ENCODE measurements around the gene KIAA1755.

KIAA1755 gene

DNA sequence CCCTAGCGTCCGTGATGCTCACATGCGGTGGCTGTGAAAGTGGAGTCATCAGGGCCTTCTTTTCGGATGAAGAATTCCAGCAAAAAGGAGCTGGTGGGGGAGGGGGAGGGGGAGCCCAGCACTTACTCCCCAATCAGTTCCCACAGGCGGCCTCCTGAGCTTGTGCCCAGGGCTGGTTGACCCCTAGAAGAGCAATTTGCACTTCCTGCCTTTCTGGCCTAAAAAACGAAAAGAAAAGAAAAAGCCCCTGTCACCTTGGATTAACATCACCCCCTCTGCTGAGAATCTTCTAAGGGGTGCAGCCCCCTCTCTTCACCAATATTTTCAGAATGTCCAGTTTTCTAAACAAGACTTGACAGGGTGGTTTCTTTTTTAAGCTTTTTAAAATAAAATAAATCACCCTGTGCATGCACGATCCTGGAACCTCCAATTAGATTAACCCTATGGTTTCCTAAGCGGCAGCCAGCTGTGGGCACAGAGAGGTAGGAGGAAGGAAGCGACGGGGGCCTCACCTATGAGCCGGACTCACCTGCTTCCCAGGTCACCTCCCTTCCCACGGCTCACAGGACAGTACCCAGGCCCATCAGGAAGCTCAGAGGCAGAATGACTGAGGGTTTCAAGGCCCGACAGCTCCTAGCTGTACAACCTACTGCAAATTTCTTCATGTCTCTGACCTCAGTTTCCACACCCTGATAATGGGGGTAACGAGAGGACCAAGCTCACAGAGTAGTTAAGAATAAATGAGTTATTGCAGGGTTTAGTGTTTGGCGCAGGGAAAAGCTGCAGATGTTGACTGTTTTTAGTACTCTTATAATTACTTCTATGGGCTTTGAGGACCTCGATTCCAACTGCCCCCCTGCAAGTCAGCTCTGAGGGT is 85.0 kb downstream of the KIAA1755 start:
- DNase-seq (ENCODE audit: low spot score in 2 of 2): no peak
- H3K4me3 ChIP-seq: no peak overlapping the region
- H3K4me1 ChIP-seq: no peaks in the 10 kb centered on the region
- no peaks in the 10 kb centered on the region for H3K27me3 ChIP-seq (ENCODE audit: low read depth)
- H3K9me3 ChIP-seq: no peaks in the 10 kb centered on the region
- H3K36me3 ChIP-seq (replicated peaks): no peaks in the 10 kb centered on the region
- in situ Hi-C loops (cut with MboI; ENCODE audit: low sequenced_read_pairs): no loop called here

DNA sequence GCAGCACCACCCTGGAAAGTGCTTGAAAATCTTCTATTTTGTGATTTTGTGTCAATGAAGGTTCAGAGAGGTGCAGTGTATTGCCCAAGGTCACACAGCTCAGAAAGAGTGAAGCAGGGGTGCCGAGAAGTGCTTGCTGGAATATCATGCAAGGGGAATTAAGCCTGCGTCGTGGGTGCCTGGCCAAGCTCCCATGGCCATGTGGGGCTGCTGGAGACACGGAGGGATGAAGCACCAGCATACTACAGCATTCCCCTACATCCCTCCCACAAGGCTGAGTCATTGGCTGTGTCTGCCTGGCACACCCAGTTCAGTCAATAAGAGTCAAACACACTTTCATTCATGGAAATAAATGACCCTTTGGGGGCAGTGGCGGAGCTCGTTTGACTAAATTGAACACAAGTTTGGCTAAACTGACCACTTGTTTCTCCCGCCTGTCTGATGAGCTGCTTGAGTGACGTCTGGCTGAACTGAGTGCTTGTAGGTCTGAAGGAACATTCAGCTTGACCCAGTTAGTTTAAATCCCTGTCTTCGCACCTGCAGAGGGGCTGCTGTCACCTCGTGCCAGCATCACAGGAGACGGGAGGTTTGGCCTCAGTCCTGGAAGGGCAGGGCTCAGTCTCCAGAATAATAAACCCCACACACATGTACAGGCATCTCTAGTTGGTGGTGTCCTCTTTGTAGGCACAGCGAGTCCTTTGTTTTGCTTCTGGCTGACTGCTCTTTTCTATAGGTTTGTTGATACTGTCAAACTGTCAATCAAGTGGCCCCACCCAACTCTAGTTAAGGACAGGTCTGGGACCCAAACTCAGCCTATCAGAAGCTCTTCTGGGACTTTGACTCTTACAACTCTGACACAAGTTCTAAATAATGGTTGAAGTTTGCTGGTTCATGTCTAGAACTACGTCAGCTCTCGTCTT is 87.0 kb downstream of the KIAA1755 start:
- Histone ChIP-seq H3K4me3 (no peak overlapping the region), H3K4me1 (no peaks in the 10 kb centered on the region), H3K36me3 (replicated peaks) (no peaks in the 10 kb centered on the region), H3K9me3 (no peaks in the 10 kb centered on the region), H3K27me3 (ENCODE audit: low read depth) (no peaks in the 10 kb centered on the region)
- in situ Hi-C loops (cut with MboI; ENCODE audit: low sequenced_read_pairs): loop anchor here (25.0 kb wide), 1 partner anchor 111 kb away; no protein-coding TSS in a partner anchor
- DNase-seq (ENCODE audit: low spot score in 2 of 2): peak; percentile 16 to 35

DNA sequence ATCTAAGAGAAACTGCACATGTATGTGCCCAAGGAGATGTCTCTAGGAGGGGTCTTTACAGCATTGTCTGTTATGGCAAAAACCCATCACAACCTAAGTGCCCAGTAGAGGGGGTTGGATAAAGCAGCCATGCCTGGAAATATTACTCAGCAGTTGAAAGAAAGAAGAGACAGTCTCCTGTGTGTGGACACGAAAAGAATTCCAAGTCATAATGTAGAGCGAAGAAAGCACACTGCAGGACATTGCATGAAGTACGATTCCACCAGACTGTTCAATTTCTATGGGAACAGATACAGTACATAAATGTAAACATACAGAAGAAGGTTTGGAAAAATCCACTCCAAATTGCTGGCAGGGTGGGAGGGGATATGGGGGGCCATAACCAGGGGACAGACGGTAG is 88.1 kb downstream of the KIAA1755 start:
- no peak for DNase-seq (ENCODE audit: low spot score in 2 of 2)
- in situ Hi-C loops (cut with MboI; ENCODE audit: low sequenced_read_pairs): loop anchor here (25.0 kb wide), 1 partner anchor 110 kb away; no protein-coding TSS in a partner anchor
- H3K9me3 ChIP-seq: no peaks in the 10 kb centered on the region
- no peak overlapping the region for H3K4me3 ChIP-seq
- H3K36me3 ChIP-seq (replicated peaks): no peaks in the 10 kb centered on the region
- no peaks in the 10 kb centered on the region for H3K4me1 ChIP-seq
- no peaks in the 10 kb centered on the region for H3K27me3 ChIP-seq (ENCODE audit: low read depth)

DNA sequence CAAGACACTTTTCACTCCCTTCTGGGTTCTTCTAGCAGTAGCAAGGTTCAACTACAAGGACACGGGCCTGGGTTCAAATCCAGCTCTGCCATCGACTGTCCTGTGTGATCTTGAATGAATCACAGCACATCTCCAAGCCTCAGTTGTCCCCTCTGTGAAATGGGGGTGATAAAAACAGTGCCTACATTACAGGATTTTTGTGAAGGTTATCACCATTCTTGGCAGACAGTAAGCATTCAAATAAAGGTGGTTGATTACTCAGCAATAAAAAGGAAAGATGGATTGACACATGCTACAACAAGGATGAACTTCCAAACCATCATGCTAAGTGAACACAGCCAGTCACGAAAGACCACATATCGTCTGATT is 88.9 kb downstream of the KIAA1755 start:
- in situ Hi-C loops (cut with MboI; ENCODE audit: low sequenced_read_pairs): loop anchor here (25.0 kb wide), 1 partner anchor 109 kb away; no protein-coding TSS in a partner anchor
- Histone ChIP-seq H3K9me3 (no peaks in the 10 kb centered on the region), H3K4me1 (no peaks in the 10 kb centered on the region), H3K4me3 (no peak overlapping the region), H3K27me3 (ENCODE audit: low read depth) (no peaks in the 10 kb centered on the region), H3K36me3 (replicated peaks) (no peaks in the 10 kb centered on the region)
- DNase-seq (ENCODE audit: low spot score in 2 of 2): no peak

DNA sequence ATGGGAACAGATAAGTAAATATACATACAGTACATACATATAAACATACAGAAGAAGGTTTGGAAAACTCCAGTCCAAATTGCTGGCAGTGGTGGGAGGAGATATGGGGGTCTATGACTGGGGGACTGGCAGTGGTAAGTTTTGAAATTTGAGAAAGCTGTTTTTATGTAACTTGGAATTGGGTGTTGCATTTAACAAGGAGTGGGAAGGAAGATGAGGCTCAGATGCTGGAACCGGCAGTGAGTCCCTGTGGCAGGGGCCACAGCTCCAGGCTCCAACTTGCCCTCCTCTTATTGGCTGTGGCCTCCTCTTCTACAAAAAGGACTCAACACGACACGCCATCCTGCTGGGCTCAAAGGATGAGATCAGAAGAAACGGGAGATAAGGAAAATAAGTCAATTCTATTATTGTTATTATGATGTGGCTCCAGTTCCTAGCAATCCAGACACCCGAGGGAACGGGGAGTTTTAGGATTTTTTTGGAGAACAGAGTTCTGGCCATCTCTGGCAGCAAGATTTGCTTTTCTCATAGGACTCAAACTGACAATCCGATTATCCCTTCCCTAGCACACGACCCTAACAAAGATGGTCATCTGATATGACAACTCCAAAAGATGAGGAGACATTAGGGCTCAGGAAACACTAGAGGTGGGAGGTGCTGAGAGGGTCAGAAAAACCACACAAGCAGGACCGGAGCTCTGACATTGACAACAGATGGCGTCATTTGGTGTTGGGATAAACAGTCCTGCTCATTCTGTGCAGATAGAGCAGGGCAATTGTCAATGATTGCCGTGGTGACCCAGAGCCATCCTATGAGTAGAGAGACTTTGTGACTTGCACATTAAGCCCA is 89.5 kb downstream of the KIAA1755 start:
- in situ Hi-C loops (cut with MboI; ENCODE audit: low sequenced_read_pairs): loop anchor here (25.0 kb wide), 1 partner anchor 109 kb away; no protein-coding TSS in a partner anchor
- Histone ChIP-seq H3K27me3 (ENCODE audit: low read depth) (no peaks in the 10 kb centered on the region), H3K9me3 (no peaks in the 10 kb centered on the region), H3K36me3 (replicated peaks) (no peaks in the 10 kb centered on the region), H3K4me3 (no peak overlapping the region), H3K4me1 (no peaks in the 10 kb centered on the region)
- DNase-seq (ENCODE audit: low spot score in 2 of 2): no peak

DNA sequence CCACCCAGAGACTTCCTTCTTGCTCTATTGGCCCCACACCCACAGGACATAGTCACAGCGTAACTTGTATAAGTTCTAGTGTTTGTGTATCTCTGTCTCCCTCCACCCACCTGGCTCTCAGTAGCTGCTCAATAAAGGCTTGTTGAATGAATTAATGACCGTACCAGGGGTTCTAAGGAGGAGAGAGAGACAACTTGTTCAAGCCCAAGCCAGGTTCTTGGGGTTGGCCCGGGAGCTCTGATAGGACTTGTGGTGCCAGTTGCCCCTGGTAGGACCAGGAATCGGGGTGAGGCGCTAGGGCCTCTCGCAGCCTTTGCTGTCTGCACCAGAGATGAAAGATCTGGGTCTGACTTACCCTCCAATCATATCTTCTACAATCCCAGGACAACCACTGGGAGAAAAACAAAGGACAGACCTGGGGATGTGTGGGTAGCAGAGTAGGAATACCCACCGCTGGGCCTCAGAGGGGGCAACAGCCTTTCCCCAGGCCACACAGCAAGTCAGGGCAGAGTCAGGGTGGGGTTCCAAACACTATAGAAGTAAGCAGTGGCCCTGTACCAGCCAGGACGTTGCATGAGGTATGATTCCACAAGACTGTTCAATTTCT is 90.2 kb downstream of the KIAA1755 start:
- DNase-seq (ENCODE audit: low spot score in 2 of 2): no peak
- no peak overlapping the region for H3K4me3 ChIP-seq
- in situ Hi-C loops (cut with MboI; ENCODE audit: low sequenced_read_pairs): loop anchor here (25.0 kb wide), 1 partner anchor 108 kb away; no protein-coding TSS in a partner anchor
- no peaks in the 10 kb centered on the region for H3K36me3 ChIP-seq (replicated peaks)
- H3K4me1 ChIP-seq: no peaks in the 10 kb centered on the region
- no peaks in the 10 kb centered on the region for H3K9me3 ChIP-seq
- H3K27me3 ChIP-seq (ENCODE audit: low read depth): no peaks in the 10 kb centered on the region

DNA sequence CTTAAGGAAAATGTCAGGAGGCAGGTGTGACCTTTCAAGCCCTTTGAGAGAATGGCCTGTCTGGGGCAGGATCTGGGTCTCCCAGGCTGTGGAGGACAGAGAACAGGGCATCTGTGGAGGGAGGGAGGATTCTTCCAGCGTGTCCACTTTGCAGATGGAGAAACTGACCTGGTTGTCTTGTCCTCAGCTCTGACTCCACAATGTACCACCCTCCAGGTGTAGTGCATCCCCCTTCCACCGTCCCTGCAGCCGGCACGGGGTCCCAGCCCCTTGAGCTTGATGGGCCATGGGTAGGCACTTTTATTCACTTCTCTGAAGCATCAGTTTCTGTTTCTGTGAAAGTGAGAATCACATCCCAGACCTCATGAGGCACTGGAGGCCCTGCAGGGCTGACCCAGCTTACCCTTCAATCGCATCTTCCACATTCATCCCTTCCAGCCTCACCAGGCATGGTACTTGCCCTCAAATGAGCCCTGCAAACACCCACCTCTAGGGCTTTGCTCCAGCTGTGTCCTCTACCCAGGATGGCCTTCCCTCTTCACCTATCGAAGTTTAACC is 90.8 kb downstream of the KIAA1755 start:
- H3K4me3 ChIP-seq: no peak overlapping the region
- no peaks in the 10 kb centered on the region; the same call in 1 of the 2 replicates for H3K4me1 ChIP-seq
- no peaks in the 10 kb centered on the region for H3K9me3 ChIP-seq
- H3K36me3 ChIP-seq (replicated peaks): no peaks in the 10 kb centered on the region
- DNase-seq (ENCODE audit: low spot score in 2 of 2): no peak
- H3K27me3 ChIP-seq (ENCODE audit: low read depth): no peaks in the 10 kb centered on the region
- in situ Hi-C loops (cut with MboI; ENCODE audit: low sequenced_read_pairs): loop anchor here (25.0 kb wide), 1 partner anchor 107 kb away; no protein-coding TSS in a partner anchor

DNA sequence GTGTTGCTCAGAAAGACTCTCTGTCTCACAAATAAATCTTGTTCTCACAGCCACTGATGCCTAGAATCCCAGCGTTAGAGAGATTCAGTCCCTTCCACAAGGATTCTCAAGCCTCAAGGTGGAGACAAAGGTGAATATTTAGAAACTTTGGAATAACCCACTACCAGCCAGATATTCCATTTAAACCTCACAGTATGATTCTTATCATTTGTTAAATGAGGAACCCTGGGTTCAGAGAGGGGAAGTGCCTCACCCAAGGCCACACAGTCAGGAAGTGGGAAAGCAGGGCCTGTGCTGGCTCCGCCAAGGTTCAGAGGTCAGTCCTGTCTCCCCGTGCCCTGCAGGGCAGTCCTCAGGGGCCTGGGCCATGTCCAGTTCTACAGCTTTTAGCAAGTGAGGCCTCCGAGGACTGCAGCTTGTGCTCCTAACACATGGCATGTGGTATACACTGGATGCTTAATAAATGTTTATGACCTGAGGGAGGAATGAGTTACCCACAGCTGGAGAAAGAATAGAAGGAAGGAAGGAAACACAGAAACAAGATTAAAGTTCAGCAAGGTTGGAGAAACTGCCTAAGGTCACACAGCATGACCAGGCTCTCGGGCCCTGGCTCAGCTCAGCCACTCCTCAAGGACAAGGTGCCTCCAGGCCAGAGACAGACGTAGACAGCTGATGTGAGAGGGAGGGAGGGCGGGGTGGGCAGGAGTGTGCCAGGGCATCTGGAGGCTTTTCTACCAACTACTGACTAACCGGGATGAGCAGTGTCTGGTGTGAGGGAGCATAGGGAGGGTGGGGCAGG is 91.5 kb downstream of the KIAA1755 start:
- Histone ChIP-seq H3K27me3 (ENCODE audit: low read depth) (no peaks in the 10 kb centered on the region), H3K4me3 (no peak overlapping the region), H3K36me3 (replicated peaks) (no peaks in the 10 kb centered on the region), H3K9me3 (no peaks in the 10 kb centered on the region), H3K4me1 (no peaks in the 10 kb centered on the region; the same call in 1 of the 2 replicates)
- in situ Hi-C loops (cut with MboI; ENCODE audit: low sequenced_read_pairs): loop anchor here (25.0 kb wide), 1 partner anchor 107 kb away; no protein-coding TSS in a partner anchor
- no peak for DNase-seq (ENCODE audit: low spot score in 2 of 2)

DNA sequence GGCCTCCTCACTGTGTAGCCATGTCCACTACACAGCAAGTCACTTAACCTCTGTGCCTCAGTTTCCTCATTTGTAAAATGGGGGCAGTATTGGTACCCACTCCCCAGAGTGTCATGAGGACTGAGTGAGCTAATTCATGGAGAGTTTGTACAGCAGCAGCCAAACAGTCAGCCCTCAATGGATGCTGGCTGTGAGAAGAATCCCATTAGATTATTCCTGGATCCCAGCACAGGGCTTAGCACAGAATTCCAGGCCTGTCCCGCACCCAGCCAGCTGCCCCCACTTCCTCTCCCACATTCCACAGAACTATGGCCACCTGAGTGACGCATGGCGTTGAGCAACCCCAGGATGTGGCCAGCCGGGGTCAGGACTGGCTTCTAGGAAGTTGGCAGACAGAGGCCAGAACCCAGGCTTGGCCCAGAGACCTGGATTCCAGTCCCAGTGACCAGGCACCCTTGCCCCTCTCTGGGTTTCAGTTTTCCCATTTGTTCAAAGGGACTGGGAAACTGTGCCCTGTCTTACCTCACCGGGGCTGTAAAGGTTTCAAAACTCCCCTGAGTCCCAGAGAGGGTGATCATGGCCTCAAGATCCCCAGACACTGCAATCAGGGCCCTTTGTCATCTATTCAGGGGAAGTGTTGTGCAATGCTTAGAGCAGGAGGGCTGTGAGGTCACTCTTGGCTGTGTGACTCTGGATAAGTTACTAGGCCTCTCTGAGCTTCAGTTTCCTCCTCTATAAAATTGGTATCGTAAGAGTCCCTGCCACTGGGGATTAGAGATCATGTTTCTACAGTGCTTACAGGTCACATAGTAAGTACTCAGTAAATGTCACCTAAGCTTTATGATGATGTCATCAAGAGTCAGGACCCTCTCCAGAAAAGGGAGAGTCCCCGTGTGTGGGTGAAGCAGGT is 92.4 kb downstream of the KIAA1755 start:
- Histone ChIP-seq H3K9me3 (no peaks in the 10 kb centered on the region), H3K4me1 (no peaks in the 10 kb centered on the region; the same call in 1 of the 2 replicates), H3K4me3 (no peak overlapping the region), H3K36me3 (replicated peaks) (no peaks in the 10 kb centered on the region), H3K27me3 (ENCODE audit: low read depth) (no peaks in the 10 kb centered on the region)
- in situ Hi-C loops (cut with MboI; ENCODE audit: low sequenced_read_pairs): loop anchor here (25.0 kb wide), 1 partner anchor 106 kb away; no protein-coding TSS in a partner anchor
- no peak for DNase-seq (ENCODE audit: low spot score in 2 of 2)

DNA sequence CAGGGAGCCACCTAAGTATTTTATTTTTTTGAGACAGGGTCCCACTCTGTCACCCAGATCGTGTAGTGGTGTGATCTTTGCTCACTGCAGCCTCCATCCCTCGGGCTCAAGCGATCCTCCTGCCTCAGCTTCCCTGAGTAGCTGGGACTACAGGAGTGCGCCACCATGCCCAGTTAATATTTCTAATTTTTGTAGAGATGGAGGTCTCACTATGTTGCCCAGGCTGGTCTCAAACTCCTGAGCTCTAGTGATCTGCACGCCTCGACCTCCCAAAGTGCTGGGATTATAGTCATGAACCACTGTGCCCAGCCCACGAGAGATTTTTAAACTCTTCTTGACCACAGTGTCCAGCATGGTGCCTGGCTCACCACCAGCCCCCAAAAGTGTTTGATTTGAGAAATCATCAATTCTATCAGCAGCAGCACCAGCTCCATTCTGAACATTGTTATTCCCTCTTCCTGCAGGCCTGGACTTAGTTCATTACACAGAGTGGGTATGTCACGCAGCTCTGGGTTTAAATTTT is 93.1 kb downstream of the KIAA1755 start:
- no peaks in the 10 kb centered on the region for H3K27me3 ChIP-seq (ENCODE audit: low read depth)
- no peak overlapping the region for H3K4me3 ChIP-seq
- no peaks in the 10 kb centered on the region; the same call in 1 of the 2 replicates for H3K4me1 ChIP-seq
- no peaks in the 10 kb centered on the region for H3K36me3 ChIP-seq (replicated peaks)
- in situ Hi-C loops (cut with MboI; ENCODE audit: low sequenced_read_pairs): loop anchor here (25.0 kb wide), 1 partner anchor 105 kb away; no protein-coding TSS in a partner anchor
- H3K9me3 ChIP-seq: no peaks in the 10 kb centered on the region
- DNase-seq (ENCODE audit: low spot score in 2 of 2): no peak

Measured in HAP-1 (cell line).